GM12892 (cell line): ENCODE measurements around the gene OSBP.

Experiments
- DNase-seq: peaks from one replicate; pipeline ENCODE4 v3.0.0; 2011; ENCODE audit not compliant: insufficient read length
- FAIRE-seq: peaks from 2 replicates; lab custom pipeline; 2011; peaks lifted over from hg19 to GRCh38; lab: Jason Lieb, UNC
- POLR2A ChIP-seq: IDR thresholded peaks from 2 replicates; pipeline ENCODE4 v1.6.1; 2011; ENCODE audit warnings: low read depth, low read length, control low read depth
- POLR2AphosphoS5 ChIP-seq: IDR thresholded peaks from 2 replicates; pipeline ENCODE4 v1.6.1; 2011; ENCODE audit warnings: low read depth, low read length, control low read depth
- TAF1 ChIP-seq: IDR thresholded peaks from 2 replicates; pipeline ENCODE4 v1.6.1; 2011; ENCODE audit warnings: low read depth, mild to moderate bottlenecking, control low read depth, low read length, borderline replicate concordance

The OSBP gene

DNA sequence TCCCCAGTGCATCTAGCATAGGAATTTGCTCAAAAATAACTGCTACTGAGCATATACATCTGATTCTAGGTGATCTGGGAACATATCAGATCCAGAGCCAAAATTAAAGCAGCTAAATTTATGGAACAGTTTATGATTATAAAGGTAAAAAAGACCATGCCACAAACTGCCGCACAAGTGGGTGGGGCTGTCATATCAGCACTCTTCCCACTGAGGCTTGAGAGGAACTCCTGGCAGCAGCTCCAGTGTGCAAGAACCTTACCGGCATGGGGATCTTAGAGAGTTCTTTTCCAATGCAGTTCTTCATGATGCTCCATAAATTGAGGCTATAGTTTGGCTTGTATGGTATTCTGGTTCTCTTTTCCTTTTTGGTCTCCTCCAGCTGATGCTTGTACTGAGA, 15.3 kb downstream of the OSBP start:
- no peak for FAIRE-seq
- no peak for TF ChIP-seq TAF1
- no peak for TF ChIP-seq POLR2AphosphoS5
- TF ChIP-seq POLR2A, result no peak
- no peak for DNase-seq

DNA sequence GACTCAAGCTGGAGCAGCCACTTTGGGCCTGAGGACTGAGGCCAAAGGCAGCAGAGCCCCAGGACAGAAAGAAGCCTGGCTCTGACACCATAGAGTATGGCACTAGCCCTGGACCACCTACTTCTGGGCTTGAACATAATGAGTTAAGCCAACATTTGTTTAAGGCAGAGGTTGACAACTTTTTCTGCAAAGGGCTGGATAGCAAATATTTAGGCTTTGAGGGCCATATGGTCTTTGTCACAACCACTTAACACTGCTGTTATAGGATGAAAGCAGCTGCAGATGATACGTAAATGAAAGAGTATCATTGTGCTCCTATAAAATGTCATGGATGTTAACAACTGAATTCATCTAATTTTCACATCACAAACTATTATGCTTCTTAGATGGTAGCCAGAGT, 16.6 kb downstream of the OSBP start:
- TF ChIP-seq POLR2A (no peak), TAF1 (no peak), POLR2AphosphoS5 (no peak)
- no peak for FAIRE-seq
- no peak for DNase-seq

DNA sequence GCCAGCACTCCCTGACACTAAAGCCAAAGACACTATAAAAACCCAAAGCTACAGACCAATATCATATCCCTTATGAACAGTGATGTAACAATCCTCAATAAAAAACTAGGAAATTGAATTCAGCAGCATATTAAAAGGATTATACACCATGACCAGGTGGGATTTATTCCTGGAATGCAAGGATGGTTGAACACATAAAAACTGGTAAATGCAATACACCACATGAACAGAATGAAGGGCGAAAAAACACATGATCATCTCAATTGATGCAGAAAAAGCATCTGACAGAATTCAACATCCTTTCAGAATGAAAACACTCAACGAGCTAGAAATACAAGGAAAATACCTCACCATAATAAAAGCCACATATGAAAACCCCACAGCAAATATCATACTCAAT, 31.3 kb downstream of the OSBP start:
- DNase-seq, result no peak
- TF ChIP-seq POLR2A (no peak), POLR2AphosphoS5 (no peak), TAF1 (no peak)
- no peak for FAIRE-seq

DNA sequence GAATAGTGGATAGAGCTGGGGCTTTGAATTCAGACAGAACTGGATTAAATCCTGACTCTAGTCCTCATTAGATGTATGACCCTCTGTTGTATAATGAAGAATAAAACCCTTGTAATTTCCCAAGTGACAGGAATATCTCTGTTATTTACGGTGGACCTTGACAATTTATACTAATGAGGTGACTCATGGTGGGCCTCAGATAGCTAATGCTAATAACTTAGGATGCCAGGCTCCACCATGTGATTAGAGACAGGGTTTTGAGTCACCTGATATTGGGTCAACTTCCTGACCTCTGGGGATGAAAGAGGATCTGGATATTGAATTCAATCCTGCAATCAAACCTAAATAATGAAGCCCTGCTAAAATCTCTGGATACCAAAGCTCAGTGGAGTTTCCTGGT, 33.6 kb downstream of the OSBP start:
- FAIRE-seq (no peak), DNase-seq (no peak)
- TF ChIP-seq POLR2A, result no peak
- TF ChIP-seq TAF1, result no peak
- no peak for TF ChIP-seq POLR2AphosphoS5

DNA sequence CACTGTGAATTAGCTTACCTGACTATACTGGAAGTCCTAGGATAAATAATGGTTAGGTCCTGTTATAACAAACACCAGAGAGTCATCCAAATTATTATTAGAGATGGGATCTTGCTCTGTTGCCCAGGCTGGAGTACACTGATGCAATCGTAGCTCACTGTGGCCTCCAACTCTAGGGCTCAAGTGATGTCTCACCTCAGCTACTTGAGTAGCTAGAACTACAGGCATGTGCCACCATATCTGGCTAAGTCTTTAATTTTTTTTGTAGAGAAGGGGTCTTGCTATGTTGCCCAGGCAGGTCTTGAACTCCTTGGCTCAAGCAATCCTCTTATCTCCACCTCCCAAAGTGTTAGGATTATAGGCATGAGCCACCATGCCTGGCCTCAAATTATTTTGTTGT, 37.2 kb downstream of the OSBP start:
- TF ChIP-seq TAF1, result no peak
- TF ChIP-seq POLR2A, result no peak
- TF ChIP-seq POLR2AphosphoS5, result no peak
- no peak for FAIRE-seq

DNA sequence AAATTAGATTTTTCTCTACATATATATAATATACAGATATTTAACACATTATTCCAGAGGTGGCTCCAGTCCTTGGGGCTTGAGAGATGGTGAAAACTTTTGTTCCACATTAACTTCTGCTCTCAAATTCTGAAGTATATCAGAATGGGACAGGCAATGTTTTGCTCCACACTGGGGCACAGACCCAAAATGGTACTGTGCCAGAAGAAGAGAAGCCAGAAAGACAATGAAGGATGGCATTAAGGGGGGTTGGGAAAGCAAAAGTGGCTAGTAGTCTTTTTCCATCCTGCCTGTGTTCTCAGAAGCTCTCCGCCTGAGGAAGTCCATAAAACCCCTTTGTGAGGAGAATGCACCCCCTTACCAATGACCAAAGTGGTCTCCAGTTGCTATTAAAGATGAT, 40.1 kb downstream of the OSBP start:
- DNase-seq (no peak), FAIRE-seq (no peak)
- TF ChIP-seq TAF1, result no peak
- no peak for TF ChIP-seq POLR2A
- TF ChIP-seq POLR2AphosphoS5, result no peak

More for the DNA sequence above, 37.2 kb downstream of the OSBP start:
- DNase-seq, result no peak

DNA sequence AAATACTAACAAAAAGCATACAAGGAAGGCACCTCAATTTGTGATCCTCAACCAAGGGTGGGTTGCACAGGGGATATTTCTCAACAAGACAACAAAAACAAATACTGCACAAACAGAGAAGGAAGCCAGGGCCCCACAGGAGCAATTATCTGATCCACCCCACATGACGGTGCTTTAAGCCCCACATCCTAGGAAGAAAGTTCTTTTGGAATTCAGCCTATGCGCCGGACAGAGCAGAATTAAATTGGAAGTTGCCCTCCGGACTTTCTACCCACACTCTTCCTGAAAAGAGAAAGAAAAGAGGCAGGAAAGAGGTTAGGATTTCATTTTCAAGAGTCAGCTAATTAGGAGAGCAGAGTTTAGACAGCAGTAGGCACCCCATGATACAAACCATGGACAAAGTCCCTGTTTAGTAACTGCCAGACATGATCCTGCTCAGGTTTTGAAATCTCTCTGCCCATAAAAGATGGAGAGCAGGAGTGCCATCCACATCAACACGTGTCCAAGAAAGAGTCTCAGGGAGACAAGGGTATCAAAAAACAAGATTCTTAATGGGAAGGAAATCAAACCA, 40.6 kb downstream of the OSBP start:
- TF ChIP-seq POLR2AphosphoS5 (no peak), TAF1 (no peak), POLR2A (no peak)
- FAIRE-seq (no peak), DNase-seq (no peak)

DNA sequence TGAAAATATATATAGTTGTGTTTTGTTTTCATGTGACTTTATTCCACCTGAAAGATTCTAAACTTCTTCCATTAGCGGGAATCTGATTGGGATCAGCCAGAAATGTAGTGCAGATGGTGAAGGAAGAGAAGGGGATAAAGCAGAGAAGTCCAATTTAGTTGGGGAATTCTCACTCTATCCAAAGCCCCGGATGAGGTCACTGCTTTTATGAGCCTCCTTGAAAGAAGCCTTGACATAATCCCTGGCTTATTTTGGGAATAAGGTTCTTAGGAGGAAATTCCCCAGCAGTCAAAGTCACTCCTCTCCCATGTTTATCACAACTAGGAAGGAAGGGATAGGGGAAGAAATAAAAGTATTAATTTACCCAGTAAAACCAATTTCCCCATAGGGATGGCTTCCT, 41.1 kb downstream of the OSBP start:
- no peak for FAIRE-seq
- no peak for DNase-seq
- no peak for TF ChIP-seq POLR2AphosphoS5
- no peak for TF ChIP-seq POLR2A
- TF ChIP-seq TAF1, result no peak

DNA sequence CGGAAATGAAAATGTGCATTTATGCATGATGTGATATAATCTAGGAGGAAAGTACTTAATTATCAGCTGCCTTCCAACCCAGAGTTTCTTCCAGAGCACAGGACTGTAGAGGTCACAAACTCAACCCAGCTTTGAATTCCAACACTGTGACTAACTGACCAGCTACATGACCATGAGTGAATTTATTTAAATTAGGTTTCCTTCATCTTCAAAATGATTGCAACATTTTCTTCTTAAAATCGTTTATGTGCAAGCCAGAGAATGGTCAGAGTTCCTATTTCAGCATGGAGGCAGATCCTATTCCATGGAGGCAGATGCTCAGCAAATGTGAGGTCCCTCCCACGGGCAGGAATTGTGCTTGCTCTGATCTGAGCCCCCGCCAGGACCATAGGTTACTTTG, 42.4 kb downstream of the OSBP start:
- FAIRE-seq, result no peak
- TF ChIP-seq TAF1 (no peak), POLR2A (no peak), POLR2AphosphoS5 (no peak)

DNA sequence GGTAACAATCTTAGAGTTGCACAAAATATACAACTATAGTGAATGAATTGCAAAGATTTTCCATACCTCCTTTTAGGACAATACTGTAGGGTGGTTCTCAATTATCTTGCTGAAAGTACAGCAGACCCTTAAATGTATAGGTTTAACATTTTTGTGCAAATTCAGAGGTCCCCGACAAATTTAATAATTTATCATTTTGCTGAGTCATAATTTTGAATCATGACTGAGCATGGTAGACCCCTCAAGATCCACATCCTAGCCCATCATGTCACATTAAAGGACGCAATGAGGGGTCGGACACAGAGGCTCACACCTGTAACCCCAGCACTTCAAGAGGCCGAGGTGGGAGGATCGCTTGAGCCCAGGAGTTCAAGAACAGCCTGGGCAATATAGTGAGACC, 43.5 kb downstream of the OSBP start:
- FAIRE-seq (no peak), DNase-seq (no peak)
- TF ChIP-seq POLR2A (no peak), POLR2AphosphoS5 (no peak), TAF1 (no peak)

More for the DNA sequence above, 42.4 kb downstream of the OSBP start:
- DNase-seq, result no peak

DNA sequence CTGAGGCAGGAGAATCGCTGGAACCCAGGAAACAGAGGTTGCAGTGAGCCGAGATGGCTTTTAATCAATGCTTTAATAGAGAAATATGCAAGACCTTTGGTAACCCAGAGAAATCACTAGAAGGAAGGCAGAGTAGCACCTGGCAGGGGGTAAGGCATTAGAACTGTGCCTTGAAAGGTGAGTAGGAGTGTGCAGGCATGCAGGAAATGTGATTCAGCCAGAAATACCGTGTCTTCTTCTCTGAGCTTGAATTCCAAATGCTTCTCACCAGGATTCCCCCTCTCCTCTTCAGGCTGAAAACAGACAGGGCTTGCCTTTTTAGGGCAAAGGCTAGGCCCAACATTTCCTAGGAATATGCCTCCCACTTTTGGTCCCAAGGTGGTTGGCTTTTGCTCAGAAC, 53.3 kb downstream of the OSBP start:
- FAIRE-seq (no peak), DNase-seq (no peak)
- TF ChIP-seq POLR2AphosphoS5, result no peak
- no peak for TF ChIP-seq TAF1
- TF ChIP-seq POLR2A, result no peak

DNA sequence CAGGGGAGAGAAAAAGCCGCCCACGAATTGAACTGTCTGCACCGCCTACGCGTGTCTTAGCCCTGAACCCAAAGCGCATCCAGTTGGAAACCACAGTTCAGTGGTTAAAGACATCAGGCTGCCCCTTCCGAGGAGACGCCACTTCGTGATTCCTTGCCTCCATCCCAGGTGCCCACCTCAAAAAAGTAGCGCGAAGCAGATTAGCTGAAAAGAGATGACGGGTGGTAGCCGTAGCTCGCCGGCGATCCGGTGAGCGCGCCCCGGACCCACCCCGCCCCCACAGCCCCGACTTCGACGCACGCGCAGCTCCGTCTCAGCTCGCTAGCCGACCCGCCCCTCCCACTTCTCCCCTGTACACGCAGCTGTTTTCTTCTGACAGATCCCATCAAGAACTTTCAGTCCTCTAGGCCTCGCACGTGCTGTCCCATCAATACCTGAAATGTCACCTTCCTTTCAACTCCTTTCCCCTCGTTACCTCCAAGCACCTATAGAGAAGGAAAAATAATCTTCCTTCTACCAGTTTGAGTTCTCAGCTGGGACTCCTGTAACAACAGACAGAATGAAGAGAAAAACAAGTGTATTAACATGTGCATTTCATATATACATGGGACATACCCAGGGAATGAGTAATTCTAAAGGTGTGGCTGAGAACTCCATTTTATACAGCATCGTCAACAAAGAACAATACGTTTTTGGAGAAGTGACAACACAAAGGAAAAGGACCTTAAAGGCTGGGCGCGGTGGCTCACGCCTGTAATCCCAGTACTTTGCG, 54.7 kb downstream of the OSBP start:
- peak; percentile 87 for FAIRE-seq
- TF ChIP-seq POLR2A, result no peak
- no peak for TF ChIP-seq TAF1
- no peak for TF ChIP-seq POLR2AphosphoS5
- DNase-seq, result peak; percentile 67
